Activated CD4-positive, alpha-beta T cell treated with anti-CD3 and anti-CD28 coated beads for 1 hour (primary cell): ENCODE data around the gene MCRIP1.
"Not testable (repeated sequence)": the region's sequence is repeated elsewhere in the genome, so short reads cannot be mapped to it uniquely, and the experiment has no call there.

ENCODE experiments used
- DNase-seq: peaks from one replicate; pipeline ENCODE4 v3.0.0-alpha.2; 2020

Gene MCRIP1

GRCh38 chr17:81840826-81841778 is 8.0 kb upstream of the MCRIP1 start:
- DNase-seq = no peak

- not testable (repeated sequence) for DNase-seq
Measured at GRCh38 chr17:81840059-81840458, 7.0 kb upstream of the MCRIP1 start.

GRCh38 chr17:81839301-81839700 is 6.2 kb upstream of the MCRIP1 start:
- DNase-seq = no peak

GRCh38 chr17:81838753-81839255 is 5.7 kb upstream of the MCRIP1 start:
- DNase-seq = no peak

GRCh38 chr17:81837641-81838040 is 4.5 kb upstream of the MCRIP1 start:
- no peak for DNase-seq

- no peak for DNase-seq
Measured at GRCh38 chr17:81834831-81835267, 1.8 kb upstream of the MCRIP1 start, which contains the start of gene PPP1R27. TSS of gene PPP1R27 (minus strand) at chr17:81835050. CDS start at chr17:81834953, 97 bp downstream.

GRCh38 chr17:81833921-81834830 is 1.1 kb upstream of the MCRIP1 start:
- no peak for DNase-seq

- no peak for DNase-seq
Measured at GRCh38 chr17:81832608-81833159, 407 bp downstream of the MCRIP1 start.

- no peak for DNase-seq
Measured at GRCh38 chr17:81831957-81832607, 1.0 kb downstream of the MCRIP1 start.

- no peak for DNase-seq
Measured at GRCh38 chr17:81831563-81831956, 1.5 kb downstream of the MCRIP1 start.

- no peak for DNase-seq
Measured at GRCh38 chr17:81829858-81830257, 3.2 kb downstream of the MCRIP1 start.

- no peak for DNase-seq
Measured at GRCh38 chr17:81828656-81829055, 4.4 kb downstream of the MCRIP1 start.

GRCh38 chr17:81825841-81826466 is 7.1 kb downstream of the MCRIP1 start:
- no peak for DNase-seq

- DNase-seq = no peak
Measured at GRCh38 chr17:81824595-81824994, 8.5 kb downstream of the MCRIP1 start.

- DNase-seq = no peak
Measured at GRCh38 chr17:81823820-81824550, 9.1 kb downstream of the MCRIP1 start.

GRCh38 chr17:81822996-81823819 is 9.9 kb downstream of the MCRIP1 start:
- DNase-seq = no peak

- no peak for DNase-seq
Measured at GRCh38 chr17:81822312-81822637, 10.8 kb downstream of the MCRIP1 start.

GRCh38 chr17:81821603-81822311 is 11.3 kb downstream of the MCRIP1 start:
- DNase-seq = no peak

- DNase-seq = no peak
Measured at GRCh38 chr17:81821147-81821546, 11.9 kb downstream of the MCRIP1 start.

- no peak for DNase-seq
Measured at GRCh38 chr17:81819708-81820107, 13.4 kb downstream of the MCRIP1 start.
